B cell (primary cell): Measurements from ENCODE around the gene AGR2. TPM values are rescaled to one million over a fixed set of nuclear protein-coding genes. Genes with fewer than 3 reads are reported as not detected.
A peak's percentile ranks its signal among the peaks of the same experiment; 100 is the strongest.

ENCODE experiments used
- ATAC-seq: fragments of 200-7000 bp; cut with Tn5 transposase; one replicate; pipeline ENCODE4 v1.10.0; 2021; ENCODE audit warnings: low read depth, mild to moderate bottlenecking, moderate number of reproducible peaks, moderate library complexity
- CTCF ChIA-PET: fragments of 350-600 bp; sonication (Branson Sonifier 250); formaldehyde crosslinking; loops from one replicate; lab custom pipeline; 2021; ENCODE audit warnings: antibody characterized with exemption, inconsistent platforms; lab: Charles Lee
- POLR2A ChIA-PET: fragments of 350-600 bp; sonication (Branson Sonifier 250); formaldehyde crosslinking; loops from one replicate; lab custom pipeline; 2021; ENCODE audit warnings: antibody characterized with exemption; lab: Charles Lee
- DNase-seq: peaks from one replicate; pipeline ENCODE4 v3.0.0; 2013
- H2AFZ ChIP-seq: 2 replicates; pipeline ENCODE4 v1.6.1; 2012; ENCODE audit warnings: mild to moderate bottlenecking, low read depth, low read length; ENCODE audit not compliant: insufficient read depth, poor library complexity, severe bottlenecking
- H3K27ac ChIP-seq, 2 donors: 1 replicate in 1 of 2; 2 replicates in 1 of 2; pipeline ENCODE4 v1.5.1; 2012 to 2013; ENCODE audit warnings: low read length in 2 of 2, mild to moderate bottlenecking in 2 of 2, moderate library complexity in 1 of 2
- H3K27me3 ChIP-seq, 4 experiments: fragments of 200-600 bp in 1 of 4; sonication (generic) in 1 of 4; replicated peaks in 1 of 4; 1 replicate in 2 of 4; 2 replicates in 2 of 4; pipeline versions ENCODE4 v1.6.1 to v1.7.0; 2013 to 2016; ENCODE audit warnings: low read length in 3 of 4, mild to moderate bottlenecking in 2 of 4, mixed read lengths in 1 of 4, moderate library complexity in 1 of 4; ENCODE audit not compliant: insufficient read depth in 4 of 4, control insufficient read depth in 3 of 4; ENCODE audit errors: control extremely low read depth in 1 of 4
- H3K36me3 ChIP-seq, 2 experiments: replicated peaks in 1 of 2; 1 replicate in 1 of 2; 2 replicates in 1 of 2; pipeline versions ENCODE4 v1.6.1 to v1.7.1; 2013; ENCODE audit warnings: low read length in 1 of 2; ENCODE audit not compliant: insufficient read depth in 2 of 2, control insufficient read depth in 1 of 2; ENCODE audit errors: control extremely low read depth in 1 of 2, extremely low read depth in 1 of 2
- H3K4me1 ChIP-seq, 2 donors: fragments of 200-600 bp in 1 of 2; sonication (generic) in 1 of 2; 1 replicate in 1 of 2; 2 replicates in 1 of 2; pipeline versions ENCODE4 v1.5.1 to v1.6.1; 2013 to 2017; ENCODE audit warnings: low read length in 2 of 2; ENCODE audit not compliant: control insufficient read depth in 2 of 2, insufficient read depth in 2 of 2
- H3K4me2 ChIP-seq: replicated peaks from 2 replicates; pipeline ENCODE3; 2012; ENCODE audit warnings: mild to moderate bottlenecking, low read depth, low read length; ENCODE audit not compliant: poor library complexity, severe bottlenecking
- H3K4me3 ChIP-seq, 5 experiments: fragments of 200-600 bp in 1 of 5; sonication (generic) in 1 of 5; 1 replicate in 3 of 5; 2 replicates in 2 of 5; pipeline versions ENCODE4 v1.5.1 to v1.7.0; 2011 to 2016; ENCODE audit warnings: low read length in 4 of 5, mild to moderate bottlenecking in 4 of 5, low read depth in 2 of 5, control low read depth in 1 of 5, moderate library complexity in 1 of 5; ENCODE audit not compliant: insufficient read depth in 1 of 5; ENCODE audit errors: control extremely low read depth in 1 of 5, extremely low read depth in 1 of 5
- H3K79me2 ChIP-seq: fragments of 200-600 bp; sonication (generic); one replicate; pipeline ENCODE4 v1.6.0; 2016; ENCODE audit warnings: low read length; ENCODE audit not compliant: control insufficient read depth, insufficient read depth
- H3K9ac ChIP-seq: fragments of 200-600 bp; sonication (generic); 2 replicates; pipeline ENCODE4 v1.6.1; 2017; ENCODE audit warnings: mild to moderate bottlenecking, low read length, moderate library complexity
- H3K9me3 ChIP-seq, 3 donors: one replicate each; pipeline versions ENCODE4 v1.6.1 to v1.7.1; 2013; ENCODE audit warnings: low read length in 2 of 3; ENCODE audit not compliant: control insufficient read depth in 2 of 3, insufficient read depth in 1 of 3; ENCODE audit errors: control extremely low read depth in 1 of 3
- H4K20me1 ChIP-seq: 2 replicates; pipeline ENCODE4 v1.6.0; 2012; ENCODE audit warnings: mild to moderate bottlenecking, low read length; ENCODE audit not compliant: insufficient read depth, control insufficient read depth, poor library complexity, severe bottlenecking
- H3K27ac Mint-ChIP-seq: one replicate; pipeline ENCODE4 v1.8.0; 2021; ENCODE audit warnings: mixed read lengths
- H3K27me3 Mint-ChIP-seq: one replicate; pipeline ENCODE4 v1.8.0; 2021; ENCODE audit warnings: mixed read lengths
- H3K4me1 Mint-ChIP-seq: one replicate; pipeline ENCODE4 v1.8.0; 2021; ENCODE audit warnings: mixed read lengths
- H3K4me3 Mint-ChIP-seq: one replicate; pipeline ENCODE4 v1.8.0; 2021; ENCODE audit warnings: mixed read lengths
- H3K9me3 Mint-ChIP-seq: one replicate; pipeline ENCODE4 v1.8.0; 2022; ENCODE audit warnings: mixed read lengths; ENCODE audit not compliant: insufficient read depth
- CTCF ChIP-seq: fragments of 200-600 bp; IDR thresholded peaks from one replicate; pipeline ENCODE4 v1.8.0; 2022; ENCODE audit warnings: antibody characterized with exemption, mild to moderate bottlenecking
- EZH2 ChIP-seq: IDR thresholded peaks from 2 replicates; pipeline ENCODE4 v1.6.1; 2012; ENCODE audit warnings: borderline replicate concordance, low read depth, mild to moderate bottlenecking, moderate library complexity, low read length; ENCODE audit not compliant: insufficient read depth, poor library complexity, severe bottlenecking
- WGBS: methylation state at CpG from one replicate; pipeline ENCODE4 v1.1.5; 2013; ENCODE audit warnings: missing lambda C conversion rate; ENCODE audit not compliant: insufficient coverage; 5-methylcytosine and 5-hydroxymethylcytosine counted together
- intact Hi-C: fragments of 100-400 bp; cut with micrococcal nuclease; formaldehyde crosslinking; loops from one replicate; pipeline ENCODE4 v1.10.0; 2022
- polyA plus RNA-seq: library from polyadenylated mRNA; depleted of rRNA; stranded (reverse); fragments of >200 nt; gene quantifications from 2 replicates; pipeline ENCODE4 v1.2.3, GENCODE V29; 2012
- total RNA-seq, 2 donors: library from RNA; stranded (reverse); fragments of 120-200 nt in 1 of 2; gene quantifications; 1 replicate in 1 of 2; 2 replicates in 1 of 2; pipeline versions ENCODE4 v1.2.3 to v1.2.4, GENCODE V29; 2013 to 2022

AGR2 gene
- total and polyA plus RNA-seq, 2 donors (not counting 1 experiment from before 2014, with no cell fraction given): not detected

GRCh38 chr7:16774294-16774693 lies 30.5 kb downstream of the AGR2 start:
- H3K36me3 ChIP-seq: peaks cover 2 to 23% of the 10 kb centered on the region in 2 experiments
- ChIA-PET CTCF (interaction anchor here (1.5 kb wide), 1 partner anchor 25 kb away, joined by 3 read pairs; no protein-coding TSS in a partner anchor), POLR2A (no interaction called here)
- DNase-seq (no peak), ATAC-seq (no peak)
- H3K9ac ChIP-seq: no peak overlapping the region
- Mint-ChIP-seq H3K9me3 (no peaks in the 10 kb centered on the region), H3K4me1 (peaks cover 57% of the 10 kb centered on the region), H3K27me3 (no peaks in the 10 kb centered on the region), H3K27ac (peak overlapping the region; percentile 50), H3K4me3 (no peak overlapping the region)
- H4K20me1 ChIP-seq: peaks cover 81% of the 10 kb centered on the region
- H3K4me1 ChIP-seq: peaks cover 24 to 48% of the 10 kb centered on the region in 2 donors
- no peak overlapping the region for H2AFZ ChIP-seq
- intact Hi-C loops: loop anchor here (5.0 kb wide), 1 partner anchor 497 kb away; no protein-coding TSS in a partner anchor
- no peaks in the 10 kb centered on the region for H3K27me3 ChIP-seq
- peak overlapping the region in 1 of 2 donors; percentile 21 for H3K27ac ChIP-seq
- H3K79me2 ChIP-seq: peaks cover 86% of the 10 kb centered on the region
- H3K9me3 ChIP-seq: no peaks in the 10 kb centered on the region
- no peak overlapping the region for H3K4me3 ChIP-seq
- TF ChIP-seq CTCF: no peak
- no peak for TF ChIP-seq EZH2
- 100% methylated on average over 1 of the region's 4 CpGs for WGBS
- no peak overlapping the region for H3K4me2 ChIP-seq

GRCh38 chr7:16773884-16774283 lies 30.9 kb downstream of the AGR2 start:
- Histone ChIP-seq H3K9ac (no peak overlapping the region), H2AFZ (no peak overlapping the region), H3K9me3 (no peaks in the 10 kb centered on the region), H3K79me2 (peaks cover 90% of the 10 kb centered on the region), H3K27ac (peak overlapping the region in 1 of 2 donors; percentile 21), H3K27me3 (no peaks in the 10 kb centered on the region), H4K20me1 (peaks cover 81% of the 10 kb centered on the region), H3K4me2 (no peak overlapping the region), H3K36me3 (peaks cover 2 to 23% of the 10 kb centered on the region in 2 experiments), H3K4me1 (peaks cover 22 to 44% of the 10 kb centered on the region in 2 donors), H3K4me3 (no peak overlapping the region)
- H3K9me3 Mint-ChIP-seq: no peaks in the 10 kb centered on the region
- H3K4me3 Mint-ChIP-seq: no peak overlapping the region
- H3K4me1 Mint-ChIP-seq: peaks cover 56% of the 10 kb centered on the region
- no peak for DNase-seq
- ChIA-PET POLR2A (no interaction called here), CTCF (no interaction called here)
- no CpG with 5 or more reads among the region's 2 CpGs for WGBS
- no peak for TF ChIP-seq EZH2
- no peak for TF ChIP-seq CTCF
- intact Hi-C loops: loop anchor here (5.0 kb wide), 1 partner anchor 497 kb away; no protein-coding TSS in a partner anchor
- no peaks in the 10 kb centered on the region for H3K27me3 Mint-ChIP-seq
- H3K27ac Mint-ChIP-seq: peak overlapping the region; percentile 50
- ATAC-seq: no peak
